ENCODE measurements around the gene RELL1.

GRCh38 chr4:37627263-37627662, 58.9 kb downstream of the RELL1 start:
- TF ChIP-seq CTCF (IDR thresholded peaks at IDR 0.05) (no peak), POLR2A (IDR thresholded peaks at IDR 0.05) (no peak)
